Gastrocnemius medialis (tissue), 4 donors: ENCODE data around the gene CDH23. TPM values are rescaled to one million over a fixed set of nuclear protein-coding genes. Genes with fewer than 3 reads are reported as not detected.

ENCODE experiments used
- ATAC-seq, 2 donors: fragments of 150-250 bp; one replicate each; pipeline ENCODE4 v1.9.1; 2016
- DNase-seq, 2 donors: peaks; one replicate each; pipeline ENCODE4 v3.0.0-alpha.2; 2019
- H3K27ac ChIP-seq, 4 donors: fragments of 200-600 bp; sonication (generic); 1 replicate in 1 of 4; 2 replicates in 3 of 4; pipeline ENCODE4 v1.5.1; 2016 to 2018; ENCODE audit warnings: mild to moderate bottlenecking in 2 of 4, moderate library complexity in 1 of 4
- H3K27me3 ChIP-seq, 3 donors: fragments of 200-600 bp; sonication (generic) in 2 of 3; 1 replicate in 1 of 3; 2 replicates in 2 of 3; pipeline versions ENCODE4 v1.5.1 to v1.6.0; 2016 to 2019; ENCODE audit warnings: mild to moderate bottlenecking in 1 of 3, moderate library complexity in 1 of 3
- H3K36me3 ChIP-seq, 2 donors: fragments of 200-600 bp; sonication (generic) in 1 of 2; one replicate each; pipeline ENCODE4 v1.5.1; 2017 to 2018
- H3K4me1 ChIP-seq, 2 donors: fragments of 200-600 bp; sonication (generic) in 1 of 2; one replicate each; pipeline ENCODE4 v1.5.1; 2016 to 2017; ENCODE audit warnings: mild to moderate bottlenecking in 2 of 2
- H3K4me3 ChIP-seq, 4 donors: fragments of 200-600 bp; sonication (generic) in 3 of 4; 1 replicate in 1 of 4; 2 replicates in 3 of 4; pipeline ENCODE4 v1.5.1; 2016 to 2019; ENCODE audit warnings: mild to moderate bottlenecking in 2 of 4
- H3K9me3 ChIP-seq, 3 donors: fragments of 200-600 bp; sonication (generic) in 2 of 3; 1 replicate in 1 of 3; 2 replicates in 2 of 3; pipeline ENCODE4 v1.5.1; 2016 to 2019
- POLR2A ChIP-seq, 2 donors: fragments of 450-650 bp; IDR thresholded peaks; one replicate each; pipeline ENCODE4 v1.6.1; 2017; ENCODE audit warnings: antibody characterized with exemption in 2 of 2, mild to moderate bottlenecking in 2 of 2, moderate library complexity in 2 of 2
- in situ Hi-C, 4 donors: fragments of 200-750 bp; cut with MboI; loops; one replicate each; pipeline versions ENCODE4 v1.15.0 to v1.8.0; 2017; ENCODE audit warnings: low sequenced_read_pairs in 4 of 4
- intact Hi-C: fragments of 100-400 bp; cut with DNase I; formaldehyde crosslinking; loops from one replicate; pipeline ENCODE4 v1.15.1; 2023; ENCODE audit warnings: low total_unique reads
- total RNA-seq, 4 donors: library from RNA; depleted of rRNA; stranded (reverse); fragments of >200 nt; gene quantifications; one replicate each; pipeline versions ENCODE4 v1.1.0 to v1.2.3, GENCODE V29; 2016
- TF ChIP-seq, protein P1 (sequence below), 5 experiments: fragments of 450-650 bp in 3 of 5; fragments of 200-600 bp in 2 of 5; sonication (generic) in 2 of 5; IDR thresholded peaks in 4 of 5; conservative IDR thresholded peaks in 1 of 5; 1 replicate in 4 of 5; 2 replicates in 1 of 5; pipeline ENCODE4 v1.5.1; 2016 to 2019; ENCODE audit warnings: antibody characterized with exemption in 5 of 5, mild to moderate bottlenecking in 3 of 5, moderate library complexity in 3 of 5

CDH23 gene
- total RNA-seq, 4 donors from 2014 or later: 0.53 to 1.8 (median 1.2) TPM

DNA sequence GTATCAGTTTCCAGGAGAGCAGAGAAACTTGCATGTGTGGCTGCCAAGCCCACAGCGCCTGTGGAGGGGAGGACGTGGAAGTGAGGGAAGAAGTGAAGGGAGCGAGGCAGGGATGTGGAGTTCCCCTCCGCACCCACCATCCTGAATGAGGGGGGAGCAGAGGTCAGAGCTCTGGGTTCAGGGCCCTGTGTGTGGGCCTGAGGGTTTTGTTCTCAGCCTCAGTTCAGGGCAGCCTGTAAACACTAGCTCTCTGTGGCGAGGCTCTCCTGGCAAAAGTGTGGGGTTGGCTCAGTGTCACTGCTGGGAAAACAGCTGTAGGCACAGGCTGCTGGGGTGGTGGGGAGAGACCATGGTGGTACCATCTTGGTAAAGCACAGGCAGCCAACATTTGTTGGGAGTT lies 214.4 kb downstream of the CDH23 start:
- intact Hi-C loops: loop anchor here (5.0 kb wide), 1 partner anchor 161 kb away; the partner anchor contains the start of gene VSIR
- DNase-seq: no peak
- Histone ChIP-seq H3K9me3 (no peaks in the 10 kb centered on the region), H3K4me1 (peaks cover 21 to 23% of the 10 kb centered on the region in 2 donors), H3K27ac (no peak overlapping the region), H3K4me3 (no peak overlapping the region), H3K27me3 (no peaks in the 10 kb centered on the region), H3K36me3 (no peaks in the 10 kb centered on the region)
- TF ChIP-seq, protein P1, sequence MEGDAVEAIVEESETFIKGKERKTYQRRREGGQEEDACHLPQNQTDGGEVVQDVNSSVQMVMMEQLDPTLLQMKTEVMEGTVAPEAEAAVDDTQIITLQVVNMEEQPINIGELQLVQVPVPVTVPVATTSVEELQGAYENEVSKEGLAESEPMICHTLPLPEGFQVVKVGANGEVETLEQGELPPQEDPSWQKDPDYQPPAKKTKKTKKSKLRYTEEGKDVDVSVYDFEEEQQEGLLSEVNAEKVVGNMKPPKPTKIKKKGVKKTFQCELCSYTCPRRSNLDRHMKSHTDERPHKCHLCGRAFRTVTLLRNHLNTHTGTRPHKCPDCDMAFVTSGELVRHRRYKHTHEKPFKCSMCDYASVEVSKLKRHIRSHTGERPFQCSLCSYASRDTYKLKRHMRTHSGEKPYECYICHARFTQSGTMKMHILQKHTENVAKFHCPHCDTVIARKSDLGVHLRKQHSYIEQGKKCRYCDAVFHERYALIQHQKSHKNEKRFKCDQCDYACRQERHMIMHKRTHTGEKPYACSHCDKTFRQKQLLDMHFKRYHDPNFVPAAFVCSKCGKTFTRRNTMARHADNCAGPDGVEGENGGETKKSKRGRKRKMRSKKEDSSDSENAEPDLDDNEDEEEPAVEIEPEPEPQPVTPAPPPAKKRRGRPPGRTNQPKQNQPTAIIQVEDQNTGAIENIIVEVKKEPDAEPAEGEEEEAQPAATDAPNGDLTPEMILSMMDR (IDR thresholded peaks at IDR 0.05 in 4 of 5, conservative IDR thresholded peaks at IDR 0.05 in 1 of 5): no peak
- no peak for TF ChIP-seq POLR2A (IDR thresholded peaks at IDR 0.05)
- no peak for ATAC-seq
- in situ Hi-C loops: no loop called here

GRCh38 chr10:71611709-71612422 lies 215.1 kb downstream of the CDH23 start:
- H3K4me1 ChIP-seq: peaks cover 21 to 23% of the 10 kb centered on the region in 2 donors
- TF ChIP-seq POLR2A (IDR thresholded peaks at IDR 0.05): no peak
- TF ChIP-seq, protein P1 (IDR thresholded peaks at IDR 0.05 in 4 of 5, conservative IDR thresholded peaks at IDR 0.05 in 1 of 5): no peak
- H3K4me3 ChIP-seq: no peak overlapping the region
- no peak for ATAC-seq
- H3K27me3 ChIP-seq: no peaks in the 10 kb centered on the region
- in situ Hi-C loops (no loop called here), intact Hi-C loops (loop anchor here (5.0 kb wide), 1 partner anchor 160 kb away; the partner anchor contains the start of gene VSIR)
- no peak overlapping the region for H3K27ac ChIP-seq
- DNase-seq: no peak
- no peaks in the 10 kb centered on the region for H3K9me3 ChIP-seq
- H3K36me3 ChIP-seq: no peaks in the 10 kb centered on the region

GRCh38 chr10:71613261-71613777 lies 216.6 kb downstream of the CDH23 start:
- H3K4me1 ChIP-seq: peaks cover 21 to 23% of the 10 kb centered on the region in 2 donors
- peak; percentile 27 to 50 for TF ChIP-seq POLR2A (IDR thresholded peaks at IDR 0.05)
- TF ChIP-seq, protein P1 (IDR thresholded peaks at IDR 0.05 in 4 of 5, conservative IDR thresholded peaks at IDR 0.05 in 1 of 5): no peak
- H3K27me3 ChIP-seq: no peaks in the 10 kb centered on the region
- H3K27ac ChIP-seq: peak overlapping the region; percentile 64 to 82 (median 68)
- ATAC-seq (peak; percentile 95 to 98), DNase-seq (peak; percentile 81 to 84)
- in situ Hi-C loops: no loop called here
- no peak overlapping the region for H3K4me3 ChIP-seq
- intact Hi-C loops: loop anchor here (5.0 kb wide), 1 partner anchor 159 kb away; the partner anchor contains the start of gene VSIR
- no peaks in the 10 kb centered on the region for H3K36me3 ChIP-seq
- H3K9me3 ChIP-seq: no peaks in the 10 kb centered on the region

GRCh38 chr10:71613877-71614276 lies 217.2 kb downstream of the CDH23 start:
- Histone ChIP-seq H3K4me3 (no peak overlapping the region), H3K27me3 (no peaks in the 10 kb centered on the region), H3K36me3 (no peaks in the 10 kb centered on the region), H3K27ac (peak overlapping the region; percentile 64 to 82 (median 68)), H3K4me1 (peaks cover 21 to 23% of the 10 kb centered on the region in 2 donors), H3K9me3 (no peaks in the 10 kb centered on the region)
- intact Hi-C loops: loop anchor here (5.0 kb wide), 1 partner anchor 158 kb away; the partner anchor contains the start of gene VSIR
- TF ChIP-seq POLR2A (IDR thresholded peaks at IDR 0.05): no peak
- TF ChIP-seq, protein P1 (IDR thresholded peaks at IDR 0.05 in 4 of 5, conservative IDR thresholded peaks at IDR 0.05 in 1 of 5): no peak
- no peak for DNase-seq
- in situ Hi-C loops: no loop called here
- no peak for ATAC-seq
